GM23248 (cell line): ENCODE measurements around the gene HMCES. TPM values are rescaled to one million over a fixed set of nuclear protein-coding genes. Genes with fewer than 3 reads are reported as not detected.

Experiments used
- DNase-seq: peaks from one replicate; pipeline ENCODE4 v3.0.0-alpha.2; 2015
- H2AFZ ChIP-seq: fragments of 200-600 bp; sonication (generic); 2 replicates; pipeline ENCODE4 v1.6.1; 2016; ENCODE audit warnings: antibody characterized with exemption
- H3F3A ChIP-seq: fragments of 200-600 bp; sonication (generic); 2 replicates; pipeline ENCODE4 v1.6.1; 2016; ENCODE audit warnings: mild to moderate bottlenecking, antibody characterized with exemption, mixed run types; ENCODE audit not compliant: insufficient read depth
- H3K27ac ChIP-seq: fragments of 200-600 bp; sonication (generic); 2 replicates; pipeline ENCODE4 v1.5.1; 2016; ENCODE audit warnings: mild to moderate bottlenecking
- H3K27me3 ChIP-seq: fragments of 200-600 bp; sonication (generic); replicated peaks from 2 replicates; pipeline ENCODE4 v1.6.1; 2016; ENCODE audit warnings: mild to moderate bottlenecking; ENCODE audit not compliant: insufficient read depth
- H3K36me3 ChIP-seq: fragments of 200-600 bp; sonication (generic); 2 replicates; pipeline ENCODE4 v1.6.1; 2016; ENCODE audit warnings: low read depth, mild to moderate bottlenecking
- H3K4me1 ChIP-seq: fragments of 200-600 bp; sonication (generic); 2 replicates; pipeline ENCODE4 v1.6.1; 2016; ENCODE audit warnings: mild to moderate bottlenecking; ENCODE audit not compliant: insufficient read depth
- H3K4me2 ChIP-seq: fragments of 200-600 bp; sonication (generic); one replicate; pipeline ENCODE4 v1.6.1; 2016; ENCODE audit warnings: mild to moderate bottlenecking; ENCODE audit not compliant: unreplicated experiment
- H3K4me3 ChIP-seq: fragments of 200-600 bp; sonication (generic); 2 replicates; pipeline ENCODE4 v1.5.1; 2016; ENCODE audit warnings: mild to moderate bottlenecking
- H3K79me2 ChIP-seq: fragments of 200-600 bp; sonication (generic); 2 replicates; pipeline ENCODE4 v1.6.1; 2016; ENCODE audit warnings: mild to moderate bottlenecking; ENCODE audit not compliant: insufficient read depth
- H3K9ac ChIP-seq: fragments of 200-600 bp; sonication (generic); 2 replicates; pipeline ENCODE4 v1.6.1; 2016; ENCODE audit warnings: mild to moderate bottlenecking
- H3K9me2 ChIP-seq: fragments of 200-600 bp; sonication (generic); 2 replicates; pipeline ENCODE4 v1.6.1; 2016; ENCODE audit warnings: mixed run types, mild to moderate bottlenecking, moderate library complexity; ENCODE audit not compliant: insufficient read depth
- H3K9me3 ChIP-seq: fragments of 200-600 bp; sonication (generic); one replicate; pipeline ENCODE4 v1.6.1; 2017; ENCODE audit warnings: low read depth
- H4K20me1 ChIP-seq: fragments of 200-600 bp; sonication (generic); 2 replicates; pipeline ENCODE4 v1.6.0; 2016; ENCODE audit not compliant: insufficient read depth
- EZH2 ChIP-seq: fragments of 200-600 bp; sonication (generic); IDR thresholded peaks from 2 replicates; pipeline ENCODE4 v1.6.1; 2018; ENCODE audit warnings: antibody characterized with exemption, mild to moderate bottlenecking; ENCODE audit not compliant: insufficient read depth, poor library complexity, severe bottlenecking
- EZH2phosphoT487 ChIP-seq: fragments of 200-600 bp; sonication (generic); IDR thresholded peaks from 2 replicates; pipeline ENCODE4 v1.6.1; 2018; ENCODE audit warnings: antibody characterized with exemption, moderate library complexity, mild to moderate bottlenecking, low read depth; ENCODE audit not compliant: insufficient read depth
- WGBS, 2 experiments: methylation state at CpG; one replicate each; pipeline ENCODE4 v1.1.6; 2015 to 2017; ENCODE audit warnings: low lambda C conversion rate in 2 of 2, low coverage in 1 of 2; ENCODE audit errors: missing lambda C conversion rate in 2 of 2; 5-methylcytosine and 5-hydroxymethylcytosine counted together
- in situ Hi-C: fragments of 300-500 bp; cut with MboI; formaldehyde crosslinking; loops from 2 replicates; pipeline ENCODE4 v1.15.0; 2020
- polyA plus RNA-seq: library from polyadenylated mRNA; unstranded; fragments of >200 nt; fragmentation: Nextera tagmentation; extraction: Ambion mirVana; gene quantifications from 2 replicates; pipeline ENCODE4 v1.2.1, GENCODE V29; 2016
- total RNA-seq: library from RNA; depleted of rRNA; stranded (reverse); fragments of >200 nt; shearing (Covaris generic); gene quantifications from 2 replicates; pipeline ENCODE4 v1.2.3, GENCODE V29; 2014

The HMCES gene
- total and polyA plus RNA-seq, 2 experiments from 2014 or later = 12.5 to 33.2 TPM

- Histone ChIP-seq H4K20me1 (no peaks in the 10 kb centered on the region), H3K36me3 (peaks cover 4% of the 10 kb centered on the region; the same call in 1 of the 2 replicates), H2AFZ (no peak overlapping the region), H3K9me2 (no peaks in the 10 kb centered on the region), H3K4me2 (no peak overlapping the region), H3K27ac (no peak overlapping the region), H3K9me3 (no peaks in the 10 kb centered on the region), H3K27me3 (no peaks in the 10 kb centered on the region), H3F3A (no peaks in the 10 kb centered on the region), H3K4me1 (no peaks in the 10 kb centered on the region), H3K4me3 (no peak overlapping the region), H3K9ac (no peak overlapping the region), H3K79me2 (no peaks in the 10 kb centered on the region)
- in situ Hi-C loops = no loop called here
- TF ChIP-seq EZH2phosphoT487 (no peak), EZH2 (no peak)
- 96 to 97% methylated on average over 3 of the region's 3 CpGs for WGBS, 2 experiments
- DNase-seq = no peak
These were observed 30.0 kb downstream of the HMCES start for GRCh38 chr3:129308636-129309035.

DNA sequence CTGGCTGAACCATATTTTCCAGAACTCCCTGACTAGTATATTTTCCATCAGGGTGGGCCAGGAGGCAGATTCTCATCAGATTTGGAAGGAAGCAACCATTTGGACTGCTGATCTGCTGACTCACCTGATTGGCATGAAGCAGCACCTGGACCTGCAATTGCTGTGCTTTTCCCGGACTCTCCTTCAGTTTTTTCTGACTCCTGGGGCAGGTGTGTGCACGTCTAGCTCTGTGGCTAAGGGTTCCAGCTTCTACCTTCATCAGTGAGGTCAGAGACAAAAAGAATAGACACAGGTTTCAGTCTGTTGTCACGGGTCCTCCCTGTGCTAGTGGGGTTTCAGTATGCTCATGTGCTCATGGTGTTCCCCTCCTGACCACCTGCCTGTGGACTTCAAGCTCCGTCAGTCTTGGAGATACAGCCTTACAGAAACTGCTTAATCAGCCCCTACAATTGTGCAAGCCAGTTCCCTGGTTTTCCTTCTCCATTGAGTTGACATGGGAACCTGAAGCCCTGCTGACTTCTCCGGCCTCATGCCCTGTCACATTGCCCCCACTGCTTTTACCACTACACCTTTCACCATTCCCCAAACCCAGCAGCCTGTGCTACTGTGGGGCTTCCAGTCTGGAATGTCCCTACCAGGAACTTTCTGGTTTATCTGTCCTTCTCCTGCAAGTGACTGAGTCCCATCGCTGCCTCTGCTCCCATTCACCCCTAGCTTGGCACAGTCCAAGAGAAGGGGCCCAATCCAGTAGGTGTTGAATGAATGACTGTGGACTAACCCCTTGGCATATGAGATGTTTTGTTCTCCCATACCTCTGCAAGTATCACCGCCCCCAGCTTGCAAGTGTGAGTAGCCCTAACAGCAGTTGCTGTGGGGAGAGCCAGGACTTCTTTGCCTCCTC is 31.7 kb downstream of the HMCES start:
- no peaks in the 10 kb centered on the region for H3K79me2 ChIP-seq
- H3K9me3 ChIP-seq = no peaks in the 10 kb centered on the region
- no peaks in the 10 kb centered on the region for H3K36me3 ChIP-seq
- in situ Hi-C loops = no loop called here
- no peak overlapping the region for H3K27ac ChIP-seq
- TF ChIP-seq EZH2 (no peak), EZH2phosphoT487 (no peak)
- no peak overlapping the region for H2AFZ ChIP-seq
- H3F3A ChIP-seq = no peaks in the 10 kb centered on the region
- no peak overlapping the region for H3K9ac ChIP-seq
- 77 to 84% methylated on average over 7 of the region's 7 CpGs for WGBS, 2 experiments
- H3K4me2 ChIP-seq = no peak overlapping the region
- no peaks in the 10 kb centered on the region for H3K27me3 ChIP-seq
- H3K9me2 ChIP-seq = no peaks in the 10 kb centered on the region
- H3K4me3 ChIP-seq = no peak overlapping the region
- no peak for DNase-seq
- no peaks in the 10 kb centered on the region for H4K20me1 ChIP-seq
- H3K4me1 ChIP-seq = 0 out of 2 replicates have a peak, but pooled peaks cover 5% of the 10 kb centered on the region

DNA sequence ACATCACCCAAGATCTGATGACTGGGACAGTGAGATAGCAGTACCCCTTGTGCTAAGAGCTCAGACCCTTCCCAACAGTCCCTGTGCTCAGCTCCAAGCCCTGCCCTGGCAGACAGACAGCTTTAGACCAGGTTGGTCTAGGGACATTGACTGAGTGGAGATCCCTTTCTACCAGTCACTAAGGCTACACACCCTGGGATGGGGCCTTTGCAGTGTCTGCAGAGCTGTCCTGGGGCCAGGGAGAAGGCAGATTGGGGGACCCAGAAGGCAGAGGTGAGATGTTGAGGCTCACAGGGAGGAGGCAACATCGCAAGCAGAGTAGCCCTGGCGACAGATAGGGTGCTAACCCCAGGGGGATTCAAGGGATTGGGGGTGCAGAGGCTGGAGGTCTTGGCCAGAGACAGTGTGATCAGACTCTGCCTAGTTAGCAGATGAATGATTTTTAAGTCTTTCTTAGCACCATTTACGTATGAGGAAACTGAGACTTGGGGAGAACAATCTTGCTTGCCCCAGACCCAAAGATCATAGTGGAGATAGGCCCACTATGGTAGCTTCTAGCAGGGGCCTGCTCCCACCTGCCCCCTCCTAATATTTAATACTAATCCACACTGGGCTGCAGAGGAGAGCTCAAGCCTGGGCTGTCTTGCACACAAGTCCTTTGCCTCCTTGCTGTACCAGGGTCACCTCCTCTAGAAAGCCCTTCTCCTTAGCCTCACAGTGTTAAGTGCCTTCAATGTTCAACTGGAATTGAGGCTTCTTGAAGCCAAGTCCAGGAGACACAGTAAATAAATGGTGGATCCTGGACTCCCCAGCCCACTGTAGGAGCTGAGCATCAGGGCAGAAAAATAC is 32.6 kb downstream of the HMCES start:
- in situ Hi-C loops = no loop called here
- 96% methylated on average over 3 of the region's 3 CpGs for WGBS, 2 experiments
- TF ChIP-seq EZH2phosphoT487 (no peak), EZH2 (no peak)

DNA sequence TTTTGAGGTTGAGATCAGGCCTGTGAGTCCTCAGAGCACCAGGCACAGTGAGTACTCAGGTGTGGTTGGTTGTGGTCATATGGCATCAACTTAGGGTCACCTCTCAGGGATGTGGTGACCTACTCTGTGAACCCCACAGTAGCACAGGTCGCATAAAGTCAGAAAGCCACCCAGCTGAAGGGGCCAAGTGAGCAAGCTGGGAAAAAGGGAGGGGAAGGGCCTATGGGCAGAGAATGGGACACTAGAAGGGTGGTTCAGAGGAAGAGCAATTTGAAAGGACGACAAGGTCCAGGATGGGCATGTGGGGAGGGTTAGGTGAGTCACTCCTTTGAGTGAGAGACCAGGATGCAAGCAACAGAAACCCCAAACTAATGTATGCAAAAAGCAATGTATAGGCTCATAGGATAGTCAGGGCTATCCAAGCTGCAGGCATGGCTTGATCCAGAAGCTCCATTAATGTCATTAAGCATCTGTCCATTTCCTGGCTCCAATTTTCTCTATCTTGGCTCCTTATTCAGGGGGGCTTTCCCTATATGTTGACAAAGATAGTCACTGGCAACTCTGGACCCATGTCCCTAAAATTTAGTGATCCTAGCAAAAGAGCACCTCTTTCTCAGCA is 33.5 kb downstream of the HMCES start:
- no peaks in the 10 kb centered on the region for H3K9me3 ChIP-seq
- no peaks in the 10 kb centered on the region for H4K20me1 ChIP-seq
- no peak overlapping the region for H3K27ac ChIP-seq
- no peaks in the 10 kb centered on the region for H3F3A ChIP-seq
- H3K4me2 ChIP-seq = no peak overlapping the region
- no peak for DNase-seq
- in situ Hi-C loops = no loop called here
- 0 out of 2 replicates have a peak, but pooled peaks cover 5% of the 10 kb centered on the region for H3K4me1 ChIP-seq
- H3K36me3 ChIP-seq = no peaks in the 10 kb centered on the region
- TF ChIP-seq EZH2phosphoT487 (no peak), EZH2 (no peak)
- no peaks in the 10 kb centered on the region for H3K27me3 ChIP-seq
- H3K79me2 ChIP-seq = no peaks in the 10 kb centered on the region
- no peak overlapping the region for H3K9ac ChIP-seq
- no peak overlapping the region for H3K4me3 ChIP-seq
- H3K9me2 ChIP-seq = no peaks in the 10 kb centered on the region
- no peak overlapping the region for H2AFZ ChIP-seq
- 94 to 96% methylated on average over 2 of the region's 2 CpGs for WGBS, 2 experiments

More for the DNA sequence above, 32.6 kb downstream of the HMCES start:
- H3K27ac ChIP-seq = no peak overlapping the region
- H3K9ac ChIP-seq = no peak overlapping the region
- no peaks in the 10 kb centered on the region for H3K79me2 ChIP-seq
- no peak overlapping the region for H3K4me2 ChIP-seq
- H3K9me3 ChIP-seq = no peaks in the 10 kb centered on the region
- no peak for DNase-seq
- H3K4me1 ChIP-seq = 0 out of 2 replicates have a peak, but pooled peaks cover 5% of the 10 kb centered on the region
- H3F3A ChIP-seq = no peaks in the 10 kb centered on the region
- no peaks in the 10 kb centered on the region for H4K20me1 ChIP-seq
- no peak overlapping the region for H3K4me3 ChIP-seq
- no peaks in the 10 kb centered on the region for H3K36me3 ChIP-seq
- H3K9me2 ChIP-seq = no peaks in the 10 kb centered on the region
- no peaks in the 10 kb centered on the region for H3K27me3 ChIP-seq
- H2AFZ ChIP-seq = no peak overlapping the region
